Muscle layer of duodenum (tissue), 2 donors: ENCODE data around the gene WHRN.

Experiments used
- H3K27ac ChIP-seq: one replicate; pipeline ENCODE4 v1.7.0; 2013; ENCODE audit warnings: mild to moderate bottlenecking, low read length
- H3K27me3 ChIP-seq: one replicate; pipeline ENCODE4 v1.7.0; 2013; ENCODE audit warnings: low read depth, mild to moderate bottlenecking, control low read depth, low read length
- H3K36me3 ChIP-seq, 2 donors: one replicate each; pipeline ENCODE4 v1.7.0; 2013; ENCODE audit warnings: low read length in 2 of 2, control low read depth in 1 of 2, mild to moderate bottlenecking in 1 of 2; ENCODE audit not compliant: insufficient read depth in 2 of 2, control insufficient read depth in 1 of 2
- H3K4me1 ChIP-seq, 2 donors: one replicate each; pipeline ENCODE4 v1.7.0; 2013; ENCODE audit warnings: low read length in 2 of 2, mild to moderate bottlenecking in 2 of 2, control low read depth in 1 of 2, moderate library complexity in 1 of 2; ENCODE audit not compliant: insufficient read depth in 2 of 2, control insufficient read depth in 1 of 2
- H3K4me3 ChIP-seq, 2 donors: one replicate each; pipeline ENCODE4 v1.7.0; 2013; ENCODE audit warnings: low read length in 2 of 2, low read depth in 1 of 2, mild to moderate bottlenecking in 1 of 2
- H3K9me3 ChIP-seq, 2 donors: one replicate each; pipeline ENCODE4 v1.7.0; 2013; ENCODE audit warnings: low read length in 2 of 2, control low read depth in 1 of 2, mild to moderate bottlenecking in 1 of 2; ENCODE audit not compliant: control insufficient read depth in 1 of 2
- donor health status: healthy.

The WHRN gene

DNA sequence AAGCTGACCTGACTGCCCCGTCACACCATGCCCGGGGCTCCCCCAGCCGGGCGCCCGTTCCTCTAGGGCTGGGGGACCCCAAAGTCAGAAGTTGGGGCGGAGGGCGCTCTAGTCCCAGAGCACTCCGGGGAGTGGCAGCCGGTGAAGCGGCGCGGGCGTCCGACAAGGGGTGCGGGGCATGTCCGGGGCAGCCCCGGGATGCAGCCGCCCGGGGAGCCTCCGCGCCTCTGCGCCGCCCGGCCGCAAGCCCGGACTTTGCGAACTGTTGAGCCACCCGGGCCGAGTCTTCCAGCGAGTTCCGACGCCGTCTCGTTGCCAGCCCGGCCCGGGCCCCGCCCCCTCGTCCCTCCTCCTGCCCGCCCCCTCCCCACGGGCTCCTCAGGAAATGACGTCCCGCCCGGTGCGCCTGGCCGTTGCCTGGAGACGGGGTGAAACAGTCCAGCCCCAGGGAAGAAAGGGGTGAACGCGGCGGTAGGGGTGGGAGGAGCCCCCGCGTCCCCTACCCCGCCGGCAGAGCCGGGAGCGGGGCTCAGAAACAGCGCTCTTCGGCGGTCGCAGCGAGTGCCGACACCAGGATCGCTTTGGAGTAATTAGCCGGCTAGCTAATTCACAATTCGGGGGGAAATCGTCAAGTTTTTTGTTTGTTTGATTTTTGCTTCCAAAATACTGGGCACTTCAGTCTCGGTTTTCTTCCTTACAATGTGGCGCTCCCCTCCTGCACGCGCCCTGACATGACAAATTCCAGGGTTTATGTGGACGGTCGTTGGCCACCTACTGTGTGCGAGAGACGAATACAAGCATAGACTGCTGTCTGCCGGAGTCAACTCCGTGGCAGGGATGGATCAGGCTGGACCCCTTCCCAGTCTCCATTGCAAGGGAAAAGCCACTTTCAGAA lies at the start of gene WHRN:
WHRN (minus strand) TSS at position 287 of the 895 bp plus-strand sequence. CDS start 672 bp downstream, outside the sequence.
- Histone ChIP-seq H3K27me3 (no peaks in the 10 kb centered on the region), H3K9me3 (no peaks in the 10 kb centered on the region), H3K27ac (peak within 1 kb of the TSS; percentile 61), H3K4me3 (peak within 1 kb of the TSS; percentile 65 to 71), H3K4me1 (peaks cover 12 to 19% of the 10 kb centered on the region in 2 donors), H3K36me3 (no peaks in the 10 kb centered on the region)

GRCh38 chr9:114553202-114553601 lies 47.9 kb upstream of the WHRN start:
- no peak overlapping the region for H3K4me3 ChIP-seq
- no peak overlapping the region for H3K27ac ChIP-seq
- no peaks in the 10 kb centered on the region for H3K27me3 ChIP-seq

GRCh38 chr9:114552706-114553105 lies 47.4 kb upstream of the WHRN start:
- peaks cover 0 to 7% of the 10 kb centered on the region in 2 donors for H3K4me1 ChIP-seq
- no peaks in the 10 kb centered on the region for H3K27me3 ChIP-seq
- H3K9me3 ChIP-seq = peaks cover 0 to 5% of the 10 kb centered on the region in 2 donors
- no peak overlapping the region for H3K27ac ChIP-seq
- H3K36me3 ChIP-seq = no peaks in the 10 kb centered on the region
- no peak overlapping the region for H3K4me3 ChIP-seq

More at GRCh38 chr9:114553202-114553601, 47.9 kb upstream of the WHRN start:
- Histone ChIP-seq H3K4me1 (peaks cover 0 to 7% of the 10 kb centered on the region in 2 donors), H3K36me3 (no peaks in the 10 kb centered on the region), H3K9me3 (peaks cover 0 to 4% of the 10 kb centered on the region in 2 donors)

DNA sequence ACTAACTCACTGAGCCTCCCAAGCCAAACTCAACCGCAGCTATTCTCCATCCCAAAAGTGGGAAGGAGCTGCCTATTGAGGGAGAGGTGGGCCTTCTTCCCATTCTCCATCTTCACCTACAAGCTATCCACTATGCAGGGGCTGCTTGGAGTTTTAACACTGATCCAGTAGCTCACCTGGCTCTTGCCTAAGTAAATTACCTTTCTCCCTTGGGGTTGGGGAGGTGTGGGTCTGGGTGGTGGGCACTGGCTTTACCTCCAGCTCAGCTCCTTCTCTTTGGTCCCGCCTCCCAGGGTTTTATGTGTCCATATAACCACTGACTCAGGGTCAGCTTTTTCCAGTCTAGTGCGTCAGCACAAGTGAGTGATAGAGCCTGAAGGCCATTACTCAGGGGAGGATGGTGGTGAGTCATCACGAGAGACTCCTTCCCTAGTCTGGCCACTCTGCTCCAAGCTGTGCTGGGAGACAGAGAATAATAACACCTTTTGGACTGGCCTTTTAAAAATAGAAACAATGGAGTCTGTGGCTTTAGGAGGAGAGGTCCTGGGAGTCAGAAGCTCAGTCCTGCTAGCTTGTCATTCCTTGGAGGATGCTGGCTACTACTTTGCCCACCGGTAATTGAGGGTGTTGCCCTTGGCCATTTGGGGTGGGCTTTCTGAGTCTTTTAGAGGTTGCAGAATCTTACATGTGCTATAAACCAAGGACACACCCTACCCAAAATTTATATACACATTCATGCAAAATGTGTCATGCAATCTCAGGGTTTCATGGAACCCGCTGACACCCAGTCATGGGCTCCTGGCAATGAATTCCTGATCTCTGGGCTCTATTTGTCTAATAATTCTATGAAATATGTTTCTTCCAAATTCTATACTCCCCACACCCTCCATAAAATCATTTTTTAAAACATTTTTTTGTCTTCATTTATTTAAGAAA lies 46.7 kb upstream of the WHRN start:
- peaks cover 0 to 7% of the 10 kb centered on the region in 2 donors for H3K4me1 ChIP-seq
- H3K27ac ChIP-seq = no peak overlapping the region
- H3K9me3 ChIP-seq = peaks cover 0 to 5% of the 10 kb centered on the region in 2 donors
- H3K27me3 ChIP-seq = no peaks in the 10 kb centered on the region
- no peaks in the 10 kb centered on the region for H3K36me3 ChIP-seq
- H3K4me3 ChIP-seq = no peak overlapping the region

DNA sequence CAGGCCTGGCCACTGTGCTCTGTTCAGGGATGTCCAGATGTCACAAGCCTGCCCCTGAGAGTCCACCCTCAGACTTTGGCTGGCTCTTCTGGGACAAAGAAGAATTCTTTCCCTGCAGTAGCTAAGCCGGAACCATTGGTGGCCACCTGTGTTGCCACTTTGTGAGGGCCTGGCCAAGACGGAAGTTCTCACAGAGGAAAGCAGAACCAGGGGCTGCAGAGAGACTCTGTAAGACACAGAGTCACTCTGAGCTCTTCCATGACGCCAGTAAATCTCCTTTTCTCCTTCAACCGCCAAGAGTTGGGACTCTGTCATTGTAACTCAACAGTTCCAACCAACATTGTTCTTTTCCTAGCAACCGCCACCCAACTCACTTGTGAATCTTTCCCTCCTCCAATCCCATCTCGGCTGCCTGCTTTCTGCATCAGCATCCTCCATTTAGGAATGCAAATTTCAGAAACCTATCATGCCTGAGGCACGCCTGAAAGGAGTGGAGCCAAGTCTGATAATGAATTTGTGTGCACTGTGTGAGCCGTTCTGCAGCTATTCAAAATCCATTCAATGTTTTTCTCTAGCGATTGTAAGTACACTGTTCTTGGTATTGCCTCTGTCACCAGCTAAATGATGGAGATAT lies 44.5 kb upstream of the WHRN start:
- H3K27me3 ChIP-seq = no peaks in the 10 kb centered on the region
- no peak overlapping the region for H3K27ac ChIP-seq
- peaks cover 0 to 5% of the 10 kb centered on the region in 2 donors for H3K9me3 ChIP-seq
- no peaks in the 10 kb centered on the region for H3K36me3 ChIP-seq
- H3K4me3 ChIP-seq = no peak overlapping the region
- H3K4me1 ChIP-seq = peaks cover 0 to 7% of the 10 kb centered on the region in 2 donors

- H3K27ac ChIP-seq = no peak overlapping the region
Observed at GRCh38 chr9:114546851-114547250, 41.6 kb upstream of the WHRN start.

DNA sequence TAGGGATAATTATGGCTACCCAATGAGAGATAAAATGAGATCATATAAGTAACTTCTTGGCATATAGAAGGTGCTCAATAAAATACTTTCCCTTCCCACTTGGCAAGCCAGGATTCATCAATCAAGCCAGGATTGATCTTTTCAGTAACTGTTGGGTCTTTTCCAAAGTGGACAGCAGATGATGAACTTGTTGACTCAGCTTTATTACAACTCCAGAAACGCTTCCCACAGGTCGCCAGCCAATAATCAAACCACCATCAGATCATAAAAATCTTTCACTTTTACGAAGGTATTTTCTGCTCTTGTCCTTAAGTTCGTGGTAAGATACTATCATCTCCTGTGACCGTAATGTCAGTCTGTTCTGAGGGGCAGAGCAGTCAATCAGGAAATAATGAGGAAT lies 39.8 kb upstream of the WHRN start:
- no peaks in the 10 kb centered on the region for H3K27me3 ChIP-seq
- H3K4me3 ChIP-seq = no peak overlapping the region
- peaks cover 0 to 5% of the 10 kb centered on the region in 2 donors for H3K9me3 ChIP-seq
- H3K27ac ChIP-seq = no peak overlapping the region
- H3K4me1 ChIP-seq = no peaks in the 10 kb centered on the region
- H3K36me3 ChIP-seq = no peaks in the 10 kb centered on the region

More at GRCh38 chr9:114546851-114547250, 41.6 kb upstream of the WHRN start:
- Histone ChIP-seq H3K4me1 (no peaks in the 10 kb centered on the region), H3K4me3 (no peak overlapping the region), H3K36me3 (no peaks in the 10 kb centered on the region), H3K9me3 (peaks cover 0 to 5% of the 10 kb centered on the region in 2 donors), H3K27me3 (no peaks in the 10 kb centered on the region)

- Histone ChIP-seq H3K27me3 (no peaks in the 10 kb centered on the region), H3K4me3 (no peak overlapping the region)
Observed at GRCh38 chr9:114539701-114540380, 34.6 kb upstream of the WHRN start.

GRCh38 chr9:114538241-114538640 lies 33.0 kb upstream of the WHRN start:
- Histone ChIP-seq H3K27me3 (no peaks in the 10 kb centered on the region), H3K4me3 (no peak overlapping the region), H3K4me1 (no peaks in the 10 kb centered on the region), H3K9me3 (no peaks in the 10 kb centered on the region), H3K27ac (no peak overlapping the region), H3K36me3 (no peaks in the 10 kb centered on the region)

More at GRCh38 chr9:114539701-114540380, 34.6 kb upstream of the WHRN start:
- no peaks in the 10 kb centered on the region for H3K36me3 ChIP-seq
- H3K9me3 ChIP-seq = no peaks in the 10 kb centered on the region
- no peak overlapping the region for H3K27ac ChIP-seq
- no peaks in the 10 kb centered on the region for H3K4me1 ChIP-seq

DNA sequence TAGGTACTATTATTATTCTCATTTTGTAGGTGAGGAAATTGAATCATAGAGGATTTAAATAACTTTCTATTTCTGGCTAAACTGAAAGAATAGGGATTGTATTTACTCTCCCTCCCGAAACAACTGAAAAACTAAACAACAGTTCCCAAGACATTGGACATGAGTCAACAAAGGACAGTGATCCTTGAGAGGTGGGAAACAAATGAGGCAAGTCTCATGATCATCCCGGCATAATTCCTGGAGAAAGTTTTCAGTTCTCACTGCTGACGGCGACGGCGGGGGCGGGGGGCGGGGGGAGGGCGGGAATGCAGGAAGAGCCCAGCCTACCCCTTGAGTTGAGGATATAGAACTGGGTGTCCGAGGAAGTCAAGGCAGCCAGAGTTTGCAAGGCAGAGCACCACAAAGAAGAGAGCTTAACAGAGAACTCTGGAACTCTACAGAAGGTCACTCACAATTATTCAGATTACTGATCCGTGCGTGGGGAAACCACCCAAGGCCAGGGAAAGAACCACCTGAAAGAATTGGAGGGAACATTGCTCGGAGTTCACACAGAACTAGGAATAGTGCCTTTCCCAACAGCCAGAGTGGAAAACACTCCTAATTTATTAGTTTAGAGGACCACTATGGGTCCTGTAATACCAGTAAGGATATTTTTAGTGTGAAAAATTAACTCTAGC lies 27.4 kb upstream of the WHRN start:
- H3K36me3 ChIP-seq = no peaks in the 10 kb centered on the region
- H3K4me1 ChIP-seq = no peaks in the 10 kb centered on the region
- no peak overlapping the region for H3K27ac ChIP-seq
- H3K9me3 ChIP-seq = no peaks in the 10 kb centered on the region
- H3K4me3 ChIP-seq = no peak overlapping the region
- H3K27me3 ChIP-seq = no peaks in the 10 kb centered on the region
